GM18498 (cell line): Measurements from ENCODE around the gene BICC1.
A peak's percentile ranks its signal among the peaks of the same experiment; 100 is the strongest.
"Not testable (repeated sequence)": the region's sequence is repeated elsewhere in the genome, so short reads cannot be mapped to it uniquely, and the experiment has no call there.

ENCODE experiments used
- ATAC-seq: cut with Tn5 transposase; IDR thresholded peaks from one replicate; pipeline ENCODE4 v1.9.1; 2021; ENCODE audit warnings: mild to moderate bottlenecking, moderate library complexity; ENCODE audit not compliant: unreplicated experiment

Gene BICC1

GRCh38 chr10:58840840-58841435, 328.3 kb downstream of the BICC1 start:
- ATAC-seq, result no peak

- no peak for ATAC-seq
These were observed 330.2 kb downstream of the BICC1 start for GRCh38 chr10:58842860-58843376.

- ATAC-seq, result no peak
These were observed 331.1 kb downstream of the BICC1 start for GRCh38 chr10:58843760-58844159.

- ATAC-seq, result no peak
These were observed 332.0 kb downstream of the BICC1 start for GRCh38 chr10:58844680-58845079.

- no peak for ATAC-seq
These were observed 334.2 kb downstream of the BICC1 start for GRCh38 chr10:58846856-58847255.

- no peak for ATAC-seq
These were observed 338.9 kb downstream of the BICC1 start for GRCh38 chr10:58851606-58852005.

- no peak for ATAC-seq
These were observed 341.0 kb downstream of the BICC1 start for GRCh38 chr10:58853668-58854067.

GRCh38 chr10:58854811-58855210, 342.1 kb downstream of the BICC1 start:
- no peak for ATAC-seq

GRCh38 chr10:58856508-58857240, 344.0 kb downstream of the BICC1 start:
- no peak for ATAC-seq

- no peak for ATAC-seq
These were observed 344.7 kb downstream of the BICC1 start for GRCh38 chr10:58857251-58857805.

- ATAC-seq, result not testable (repeated sequence)
These were observed 345.5 kb downstream of the BICC1 start for GRCh38 chr10:58858123-58858522.

GRCh38 chr10:58859526-58859925, 346.9 kb downstream of the BICC1 start:
- ATAC-seq, result no peak

GRCh38 chr10:58867683-58868082, 355.0 kb downstream of the BICC1 start:
- peak; percentile 51 for ATAC-seq

- ATAC-seq, result no peak
These were observed 356.2 kb downstream of the BICC1 start for GRCh38 chr10:58868736-58869435.

GRCh38 chr10:58870070-58870469, 357.4 kb downstream of the BICC1 start:
- no peak for ATAC-seq

GRCh38 chr10:58873161-58873560, 360.5 kb downstream of the BICC1 start:
- no peak for ATAC-seq
